HEK293 (cell line): ENCODE data around the gene FLNA.

Source experiments
- CTCF ChIA-PET: fragments of 350-600 bp; formaldehyde crosslinking; extraction: SDS; loops from one replicate; lab custom pipeline; 2021; ENCODE audit warnings: antibody characterized with exemption; lab: Yijun Ruan, JAX
- POLR2A ChIA-PET: fragments of 300-600 bp; formaldehyde crosslinking; extraction: SDS; loops from one replicate; lab custom pipeline; 2020; ENCODE audit warnings: antibody characterized with exemption, inconsistent platforms; lab: Yijun Ruan, JAX
- H3K27ac ChIP-seq: fragments of 200-500 bp; sonication (Bioruptor generic); 2 replicates; pipeline ENCODE4 v1.5.1; 2014; ENCODE audit warnings: low read depth, low read length, control low read depth, inconsistent platforms; ENCODE audit errors: extremely low read depth
- H3K36me3 ChIP-seq, 2 experiments: fragments of 200-500 bp in 1 of 2; sonication (Bioruptor generic) in 1 of 2; 1 replicate in 1 of 2; 2 replicates in 1 of 2; pipeline ENCODE4 v1.5.1; 2014 to 2017; ENCODE audit warnings: inconsistent platforms in 2 of 2, low read length in 2 of 2; ENCODE audit not compliant: control insufficient read depth in 2 of 2, insufficient read depth in 1 of 2
- H3K4me1 ChIP-seq: fragments of 200-500 bp; sonication (Bioruptor generic); 2 replicates; pipeline ENCODE4 v1.5.1; 2014; ENCODE audit warnings: mild to moderate bottlenecking, low read length, inconsistent platforms; ENCODE audit not compliant: control insufficient read depth, insufficient read depth
- H3K4me3 ChIP-seq: 2 replicates; pipeline ENCODE4 v1.5.1; 2011; ENCODE audit warnings: low read depth, mild to moderate bottlenecking, control low read depth, low read length, moderate library complexity
- H3K9me3 ChIP-seq: fragments of 200-500 bp; sonication (Bioruptor generic); 2 replicates; pipeline ENCODE4 v1.5.1; 2014; ENCODE audit warnings: low read depth, low read length, inconsistent platforms; ENCODE audit not compliant: control insufficient read depth, insufficient read depth
- EGR2 ChIP-seq: fragments of 450-650 bp; formaldehyde crosslinking; IDR thresholded peaks from 2 replicates; pipeline ENCODE4 v1.5.1; 2016; ENCODE audit warnings: low read depth, missing biosample characterization, missing genetic modification characterization
- FEZF1 ChIP-seq: fragments of 450-650 bp; formaldehyde crosslinking; IDR thresholded peaks from 2 replicates; pipeline ENCODE4 v1.5.1; 2016; ENCODE audit warnings: missing biosample characterization, missing genetic modification characterization
- GFI1B ChIP-seq: fragments of 450-650 bp; formaldehyde crosslinking; IDR thresholded peaks from 2 replicates; pipeline ENCODE4 v1.5.1; 2016; ENCODE audit warnings: missing biosample characterization, missing genetic modification characterization
- GLIS2 ChIP-seq: fragments of 450-650 bp; formaldehyde crosslinking; IDR thresholded peaks from 2 replicates; pipeline ENCODE4 v1.5.1; 2016; ENCODE audit warnings: missing biosample characterization, missing genetic modification characterization
- HIC1 ChIP-seq: fragments of 450-650 bp; formaldehyde crosslinking; IDR thresholded peaks from 2 replicates; pipeline ENCODE4 v1.5.1; 2016; ENCODE audit warnings: missing biosample characterization, missing genetic modification characterization
- KLF7 ChIP-seq: fragments of 450-650 bp; formaldehyde crosslinking; IDR thresholded peaks from 2 replicates; pipeline ENCODE4 v1.5.1; 2016; ENCODE audit warnings: missing biosample characterization, missing genetic modification characterization, borderline replicate concordance
- OVOL3 ChIP-seq: fragments of 450-650 bp; formaldehyde crosslinking; IDR thresholded peaks from 2 replicates; pipeline ENCODE4 v1.5.1; 2016; ENCODE audit warnings: missing biosample characterization, missing genetic modification characterization
- PRDM10 ChIP-seq: fragments of 450-650 bp; formaldehyde crosslinking; IDR thresholded peaks from 2 replicates; pipeline ENCODE4 v1.5.1; 2016; ENCODE audit warnings: missing biosample characterization, missing genetic modification characterization
- SCRT2 ChIP-seq: fragments of 450-650 bp; formaldehyde crosslinking; IDR thresholded peaks from 2 replicates; pipeline ENCODE4 v1.5.1; 2016; ENCODE audit warnings: missing biosample characterization, missing genetic modification characterization
- TRIM28 ChIP-seq: IDR thresholded peaks from 2 replicates; pipeline ENCODE4 v1.6.1; 2011; ENCODE audit warnings: low read length, control low read depth, borderline replicate concordance
- WT1 ChIP-seq: fragments of 450-650 bp; formaldehyde crosslinking; IDR thresholded peaks from 2 replicates; pipeline ENCODE4 v1.5.1; 2016; ENCODE audit warnings: missing biosample characterization, missing genetic modification characterization
- ZEB2 ChIP-seq: fragments of 450-650 bp; formaldehyde crosslinking; IDR thresholded peaks from 2 replicates; pipeline ENCODE4 v1.5.1; 2016; ENCODE audit warnings: missing biosample characterization, missing genetic modification characterization
- ZNF146 ChIP-seq: fragments of 450-650 bp; formaldehyde crosslinking; IDR thresholded peaks from 2 replicates; pipeline ENCODE4 v1.5.1; 2016; ENCODE audit warnings: missing biosample characterization, missing genetic modification characterization
- ZNF324 ChIP-seq: fragments of 450-650 bp; formaldehyde crosslinking; IDR thresholded peaks from 2 replicates; pipeline ENCODE4 v1.5.1; 2016; ENCODE audit warnings: missing biosample characterization, missing genetic modification characterization
- ZNF404 ChIP-seq: fragments of 450-650 bp; formaldehyde crosslinking; IDR thresholded peaks from 2 replicates; pipeline ENCODE4 v1.5.1; 2017; ENCODE audit warnings: missing biosample characterization, missing genetic modification characterization
- ZNF501 ChIP-seq: fragments of 450-650 bp; formaldehyde crosslinking; IDR thresholded peaks from 2 replicates; pipeline ENCODE4 v1.5.1; 2016; ENCODE audit warnings: missing biosample characterization, missing genetic modification characterization
- ZNF558 ChIP-seq: fragments of 450-650 bp; formaldehyde crosslinking; IDR thresholded peaks from 2 replicates; pipeline ENCODE4 v1.5.1; 2016; ENCODE audit warnings: missing biosample characterization, missing genetic modification characterization
- ZNF596 ChIP-seq: fragments of 450-650 bp; IDR thresholded peaks from 2 replicates; pipeline ENCODE4 v1.5.0; 2018; ENCODE audit warnings: missing biosample characterization, mild to moderate bottlenecking, missing genetic modification characterization, moderate library complexity
- ZNF600 ChIP-seq: fragments of 450-650 bp; formaldehyde crosslinking; IDR thresholded peaks from 2 replicates; pipeline ENCODE4 v1.5.1; 2016; ENCODE audit warnings: missing biosample characterization, missing genetic modification characterization
- ZNF747 ChIP-seq: fragments of 450-650 bp; formaldehyde crosslinking; IDR thresholded peaks from 2 replicates; pipeline ENCODE4 v1.5.1; 2016; ENCODE audit warnings: missing biosample characterization, missing genetic modification characterization
- ZNF837 ChIP-seq: fragments of 450-650 bp; formaldehyde crosslinking; IDR thresholded peaks from 2 replicates; pipeline ENCODE4 v1.5.1; 2016; ENCODE audit warnings: missing biosample characterization, missing genetic modification characterization
- ZXDB ChIP-seq: fragments of 450-650 bp; formaldehyde crosslinking; IDR thresholded peaks from 2 replicates; pipeline ENCODE4 v1.5.1; 2016; ENCODE audit warnings: missing biosample characterization, missing genetic modification characterization
- TF ChIP-seq, protein P1 (sequence below): fragments of 450-650 bp; formaldehyde crosslinking; conservative IDR thresholded peaks from 2 replicates; pipeline ENCODE4 v1.5.1; 2016; ENCODE audit warnings: low read depth, missing biosample characterization, missing genetic modification characterization

FLNA gene

GRCh38 chrX:154327038-154327820, 47.2 kb downstream of the FLNA start:
- POLR2A ChIA-PET = interaction anchor here (0.8 to 1.4 kb wide), 2 partner anchors 44 to 82 kb away, joined by 3 to 4 read pairs; no protein-coding TSS in a partner anchor
- Histone ChIP-seq H3K36me3 (no peaks in the 10 kb centered on the region), H3K9me3 (no peaks in the 10 kb centered on the region), H3K27ac (no peak overlapping the region), H3K4me3 (no peak overlapping the region), H3K4me1 (peaks cover 18% of the 10 kb centered on the region)
- CTCF ChIA-PET = interaction anchor here (1.7 to 2.6 kb wide), 2 partner anchors 10 to 19 kb away, joined by 11 to 17 read pairs; no protein-coding TSS in a partner anchor
- TF ChIP-seq ZNF600 (tag by site-specific recombination) (peak; percentile 56; the same call in 1 of the 2 replicates), HIC1 (no peak)

DNA sequence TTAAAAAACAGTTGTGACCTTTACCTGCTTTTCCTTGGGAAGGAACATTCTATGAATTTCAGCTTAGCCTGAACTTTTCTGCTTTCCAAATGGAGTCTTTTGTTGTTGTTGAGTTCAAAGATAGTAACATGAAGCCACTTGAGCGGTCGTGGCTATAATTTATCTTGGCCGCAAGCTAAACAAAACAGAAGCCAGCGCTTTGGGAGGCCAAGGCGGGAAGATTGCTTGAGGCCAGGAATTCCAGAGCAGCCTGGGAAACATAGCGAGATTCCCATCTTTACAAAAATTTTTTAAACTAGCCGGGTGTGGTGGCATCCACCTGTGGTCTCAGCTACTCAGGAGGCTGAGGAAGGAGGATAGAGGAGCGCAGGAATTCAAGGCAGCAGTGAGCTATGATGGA, 48.9 kb downstream of the FLNA start:
- Histone ChIP-seq H3K4me3 (no peak overlapping the region), H3K4me1 (peaks cover 18% of the 10 kb centered on the region), H3K36me3 (no peaks in the 10 kb centered on the region), H3K27ac (peak overlapping the region; percentile 18; the same call in 1 of the 2 replicates), H3K9me3 (no peaks in the 10 kb centered on the region)
- ChIA-PET CTCF (interaction anchor here (0.7 to 2.6 kb wide), 2 partner anchors 17 to 424 kb away, joined by 3 to 17 read pairs; no protein-coding TSS in a partner anchor), POLR2A (interaction anchor here (1.4 to 1.5 kb wide), 2 partner anchors 33 to 44 kb away, joined by 3 to 7 read pairs; no protein-coding TSS in a partner anchor)
- TF ChIP-seq ZNF404 (tag by site-specific recombination) = no peak
- 0 out of 2 replicates have a peak, but pooled peaks have one; percentile 43 for TF ChIP-seq ZEB2 (tag by site-specific recombination)
- no peak for TF ChIP-seq OVOL3 (tag by site-specific recombination)
- no peak for TF ChIP-seq KLF7 (tag by site-specific recombination)
- TF ChIP-seq ZNF324 (tag by site-specific recombination) = no peak
- TF ChIP-seq ZNF558 (tag by site-specific recombination) = no peak
- TF ChIP-seq GFI1B (tag by site-specific recombination) = no peak
- TF ChIP-seq ZNF747 (tag by site-specific recombination) = no peak
- peak; percentile 90 for TF ChIP-seq FEZF1 (tag by site-specific recombination)
- no peak for TF ChIP-seq GLIS2
- TF ChIP-seq TRIM28 = peak; percentile 66
- TF ChIP-seq SCRT2 (tag by site-specific recombination) = 0 out of 2 replicates have a peak, but pooled peaks have one; percentile 51
- TF ChIP-seq ZNF501 = no peak
- TF ChIP-seq, protein P1, sequence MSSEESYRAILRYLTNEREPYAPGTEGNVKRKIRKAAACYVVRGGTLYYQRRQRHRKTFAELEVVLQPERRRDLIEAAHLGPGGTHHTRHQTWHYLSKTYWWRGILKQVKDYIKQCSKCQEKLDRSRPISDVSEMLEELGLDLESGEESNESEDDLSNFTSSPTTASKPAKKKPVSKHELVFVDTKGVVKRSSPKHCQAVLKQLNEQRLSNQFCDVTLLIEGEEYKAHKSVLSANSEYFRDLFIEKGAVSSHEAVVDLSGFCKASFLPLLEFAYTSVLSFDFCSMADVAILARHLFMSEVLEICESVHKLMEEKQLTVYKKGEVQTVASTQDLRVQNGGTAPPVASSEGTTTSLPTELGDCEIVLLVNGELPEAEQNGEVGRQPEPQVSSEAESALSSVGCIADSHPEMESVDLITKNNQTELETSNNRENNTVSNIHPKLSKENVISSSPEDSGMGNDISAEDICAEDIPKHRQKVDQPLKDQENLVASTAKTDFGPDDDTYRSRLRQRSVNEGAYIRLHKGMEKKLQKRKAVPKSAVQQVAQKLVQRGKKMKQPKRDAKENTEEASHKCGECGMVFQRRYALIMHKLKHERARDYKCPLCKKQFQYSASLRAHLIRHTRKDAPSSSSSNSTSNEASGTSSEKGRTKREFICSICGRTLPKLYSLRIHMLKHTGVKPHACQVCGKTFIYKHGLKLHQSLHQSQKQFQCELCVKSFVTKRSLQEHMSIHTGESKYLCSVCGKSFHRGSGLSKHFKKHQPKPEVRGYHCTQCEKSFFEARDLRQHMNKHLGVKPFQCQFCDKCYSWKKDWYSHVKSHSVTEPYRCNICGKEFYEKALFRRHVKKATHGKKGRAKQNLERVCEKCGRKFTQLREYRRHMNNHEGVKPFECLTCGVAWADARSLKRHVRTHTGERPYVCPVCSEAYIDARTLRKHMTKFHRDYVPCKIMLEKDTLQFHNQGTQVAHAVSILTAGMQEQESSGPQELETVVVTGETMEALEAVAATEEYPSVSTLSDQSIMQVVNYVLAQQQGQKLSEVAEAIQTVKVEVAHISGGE (tag by site-specific recombination) = no peak
- no peak for TF ChIP-seq EGR2 (tag by site-specific recombination)
- no peak for TF ChIP-seq ZNF596 (tag by site-specific recombination)
- no peak for TF ChIP-seq PRDM10
- TF ChIP-seq ZXDB (tag by site-specific recombination) = peak; percentile 64
- TF ChIP-seq ZNF146 (tag by site-specific recombination) = no peak
- TF ChIP-seq ZNF837 (tag by site-specific recombination) = no peak
- peak; percentile 69 for TF ChIP-seq ZNF600 (tag by site-specific recombination)
- peak; percentile 58 for TF ChIP-seq WT1 (tag by site-specific recombination)
